ENCODE results near the gene SYT2. TPM values are rescaled to one million over a fixed set of nuclear protein-coding genes. Genes with fewer than 3 reads are reported as not detected.

SYT2 gene
- total RNA-seq, 4 donors from 2014 or later: under 0.01 to 0.38 TPM; not detected in 2

GRCh38 chr1:202713110-202713509, 2.9 kb upstream of the SYT2 start:
- peaks cover 11% of the 10 kb centered on the region for H3K27me3 ChIP-seq
- no peaks in the 10 kb centered on the region for H3K36me3 ChIP-seq
- peaks cover 12 to 17% of the 10 kb centered on the region in 2 donors for H3K4me1 ChIP-seq
- no peak overlapping the region for H3K27ac ChIP-seq
- intact Hi-C loops (cut with DNase I): loop anchor here (10.0 kb wide), 3 partner anchors 218 to 528 kb away; partner anchors contain the start of genes PPP1R12B and UBE2T
- H3K4me3 ChIP-seq (replicated peaks in 1 of 3): no peak overlapping the region
- WGBS, 2 donors: 22 to 37% methylated on average over 4 of the region's 4 CpGs
- TF ChIP-seq CTCF (IDR thresholded peaks at IDR 0.05): no peak
- TF ChIP-seq POLR2A (IDR thresholded peaks at IDR 0.05): no peak
- DNase-seq: no peak
- no peaks in the 10 kb centered on the region for H3K9me3 ChIP-seq

GRCh38 chr1:202711949-202712635, 1.8 kb upstream of the SYT2 start:
- intact Hi-C loops (cut with DNase I): loop anchor here (10.0 kb wide), 3 partner anchors 217 to 527 kb away; partner anchors contain the start of genes PPP1R12B and UBE2T
- DNase-seq: no peak
- WGBS, 2 donors: 62 to 81% methylated on average over 9 of the region's 9 CpGs

GRCh38 chr1:202709276-202710041, 795 bp downstream of the SYT2 start:
- peaks cover 12 to 17% of the 10 kb centered on the region in 2 donors for H3K4me1 ChIP-seq
- 1 to 4% methylated on average over 6 to 25 of the region's 34 CpGs for WGBS, 2 donors
- peaks cover 11% of the 10 kb centered on the region for H3K27me3 ChIP-seq
- intact Hi-C loops (cut with DNase I): loop anchor here (10.0 kb wide), 3 partner anchors 215 to 525 kb away; partner anchors contain the start of genes PPP1R12B and UBE2T
- no peaks in the 10 kb centered on the region for H3K9me3 ChIP-seq
- H3K36me3 ChIP-seq: no peaks in the 10 kb centered on the region
- TF ChIP-seq CTCF (IDR thresholded peaks at IDR 0.05) (no peak), POLR2A (IDR thresholded peaks at IDR 0.05) (no peak)
- DNase-seq: peak in 1 of 2 donors; percentile 26
- peak overlapping the region in 1 of 3 donors; percentile 12 for H3K4me3 ChIP-seq (replicated peaks in 1 of 3)
- no peak overlapping the region for H3K27ac ChIP-seq

More at GRCh38 chr1:202711949-202712635, 1.8 kb upstream of the SYT2 start:
- H3K36me3 ChIP-seq: no peaks in the 10 kb centered on the region
- H3K4me1 ChIP-seq: peaks cover 12 to 17% of the 10 kb centered on the region in 2 donors
- no peaks in the 10 kb centered on the region for H3K9me3 ChIP-seq
- peaks cover 11% of the 10 kb centered on the region for H3K27me3 ChIP-seq
- no peak overlapping the region for H3K27ac ChIP-seq
- TF ChIP-seq CTCF (IDR thresholded peaks at IDR 0.05) (no peak), POLR2A (IDR thresholded peaks at IDR 0.05) (no peak)
- no peak overlapping the region for H3K4me3 ChIP-seq (replicated peaks in 1 of 3)

- H3K9me3 ChIP-seq: no peaks in the 10 kb centered on the region
- DNase-seq: no peak
- H3K4me1 ChIP-seq: peaks cover 12 to 17% of the 10 kb centered on the region in 2 donors
- TF ChIP-seq CTCF (IDR thresholded peaks at IDR 0.05): no peak
- TF ChIP-seq POLR2A (IDR thresholded peaks at IDR 0.05): no peak
- intact Hi-C loops (cut with DNase I): no loop called here
- H3K36me3 ChIP-seq: no peaks in the 10 kb centered on the region
- H3K27ac ChIP-seq: no peak overlapping the region
- H3K27me3 ChIP-seq: peaks cover 11% of the 10 kb centered on the region
- 61 to 62% methylated on average over 11 of the region's 12 CpGs for WGBS, 2 donors
- H3K4me3 ChIP-seq (replicated peaks in 1 of 3): no peak overlapping the region
Measured at GRCh38 chr1:202708456-202709275, 1.6 kb downstream of the SYT2 start.

Data from thyroid gland (tissue), 4 donors.